CD14-positive monocyte (primary cell): ENCODE measurements around the gene ELP2. TPM values are rescaled to one million over a fixed set of nuclear protein-coding genes. Genes with fewer than 3 reads are reported as not detected.
A peak's percentile ranks its signal among the peaks of the same experiment; 100 is the strongest.

Experiments used
- DNase-seq, 3 donors: peaks; one replicate each; pipeline ENCODE4 v3.0.0-alpha.2; 2011 to 2022
- H2AFZ ChIP-seq: 2 replicates; pipeline ENCODE4 v1.6.0; 2012; ENCODE audit warnings: mild to moderate bottlenecking, low read depth, low read length, inconsistent platforms; ENCODE audit not compliant: insufficient read depth, poor library complexity, severe bottlenecking
- H3K27ac ChIP-seq, 2 donors: 1 replicate in 1 of 2; 2 replicates in 1 of 2; pipeline ENCODE4 v1.5.1; 2012 to 2013; ENCODE audit warnings: low read length in 2 of 2, control low read depth in 1 of 2, inconsistent platforms in 1 of 2, low read depth in 1 of 2, mild to moderate bottlenecking in 1 of 2
- H3K27me3 ChIP-seq, 2 donors: one replicate each; pipeline versions ENCODE4 v1.6.0 to v1.6.1; 2011 to 2013; ENCODE audit warnings: low read length in 2 of 2; ENCODE audit not compliant: control insufficient read depth in 2 of 2, insufficient read depth in 2 of 2
- H3K36me3 ChIP-seq, 2 donors: replicated peaks in 1 of 2; 1 replicate in 1 of 2; 2 replicates in 1 of 2; pipeline versions ENCODE4 v1.5.1 to v1.6.1; 2012 to 2013; ENCODE audit warnings: low read length in 2 of 2, control low read depth in 1 of 2, inconsistent platforms in 1 of 2, mild to moderate bottlenecking in 1 of 2; ENCODE audit not compliant: insufficient read depth in 2 of 2, control insufficient read depth in 1 of 2
- H3K4me1 ChIP-seq, 2 donors: 1 replicate in 1 of 2; 2 replicates in 1 of 2; pipeline versions ENCODE4 v1.5.1 to v1.6.1; 2012 to 2013; ENCODE audit warnings: low read length in 2 of 2, control low read depth in 1 of 2, inconsistent platforms in 1 of 2, mild to moderate bottlenecking in 1 of 2, moderate library complexity in 1 of 2; ENCODE audit not compliant: insufficient read depth in 2 of 2, control insufficient read depth in 1 of 2
- H3K4me2 ChIP-seq: replicated peaks from 2 replicates; pipeline ENCODE3; 2012; ENCODE audit warnings: low read length, moderate library complexity, mild to moderate bottlenecking; ENCODE audit not compliant: poor library complexity, severe bottlenecking; ENCODE audit errors: extremely low read depth
- H3K4me3 ChIP-seq, 3 experiments: fragments of 200-600 bp in 1 of 3; sonication (generic) in 1 of 3; replicated peaks in 1 of 3; 1 replicate in 2 of 3; 2 replicates in 1 of 3; pipeline ENCODE4 v1.5.1; 2011 to 2013; ENCODE audit warnings: low read length in 3 of 3, mild to moderate bottlenecking in 3 of 3, control low read depth in 2 of 3, low read depth in 2 of 3, inconsistent platforms in 1 of 3, moderate library complexity in 1 of 3
- H3K79me2 ChIP-seq: 2 replicates; pipeline ENCODE4 v1.6.0; 2012; ENCODE audit warnings: mild to moderate bottlenecking, control low read depth, inconsistent platforms, low read length, moderate library complexity; ENCODE audit not compliant: insufficient read depth
- H3K9ac ChIP-seq: 2 replicates; pipeline ENCODE4 v1.6.0; 2017; ENCODE audit warnings: low read length, mild to moderate bottlenecking; ENCODE audit not compliant: insufficient read depth, poor library complexity, severe bottlenecking
- H3K9me3 ChIP-seq, 2 donors: replicated peaks in 1 of 2; 1 replicate in 1 of 2; 2 replicates in 1 of 2; pipeline versions ENCODE4 v1.5.1 to v1.6.1; 2012 to 2013; ENCODE audit warnings: low read length in 2 of 2, control low read depth in 1 of 2; ENCODE audit not compliant: control insufficient read depth in 1 of 2, insufficient read depth in 1 of 2
- H4K20me1 ChIP-seq: 2 replicates; pipeline ENCODE4 v1.6.0; 2012; ENCODE audit warnings: mild to moderate bottlenecking, low read length, control low read depth, moderate library complexity; ENCODE audit not compliant: insufficient read depth
- H3K27ac Mint-ChIP-seq, 7 donors: one replicate each; pipeline ENCODE4 v1.8.0; 2020; ENCODE audit warnings: mild to moderate bottlenecking in 7 of 7, mixed read lengths in 7 of 7, moderate library complexity in 6 of 7, inconsistent platforms in 2 of 7
- H3K27me3 Mint-ChIP-seq, 3 donors: one replicate each; pipeline ENCODE4 v1.8.0; 2021 to 2022; ENCODE audit warnings: low read depth in 3 of 3, mild to moderate bottlenecking in 3 of 3, mixed read lengths in 3 of 3, moderate library complexity in 3 of 3, inconsistent platforms in 1 of 3
- H3K36me3 Mint-ChIP-seq, 2 donors: one replicate each; pipeline ENCODE4 v1.8.0; 2020; ENCODE audit warnings: mixed read lengths in 2 of 2, inconsistent platforms in 1 of 2, mild to moderate bottlenecking in 1 of 2
- H3K4me1 Mint-ChIP-seq: one replicate; pipeline ENCODE4 v1.8.0; 2020; ENCODE audit warnings: mild to moderate bottlenecking, mixed read lengths
- H3K4me3 Mint-ChIP-seq, 2 donors: one replicate each; pipeline ENCODE4 v1.8.0; 2020; ENCODE audit warnings: mild to moderate bottlenecking in 2 of 2, mixed read lengths in 2 of 2, moderate library complexity in 1 of 2
- H3K9me3 Mint-ChIP-seq, 7 donors: one replicate each; pipeline ENCODE4 v1.8.0; 2020 to 2022; ENCODE audit warnings: mixed read lengths in 7 of 7, mild to moderate bottlenecking in 6 of 7, moderate library complexity in 6 of 7, inconsistent platforms in 2 of 7
- WGBS: methylation state at CpG from one replicate; pipeline ENCODE4 v1.1.5; 2013; ENCODE audit warnings: missing lambda C conversion rate; ENCODE audit not compliant: insufficient coverage; 5-methylcytosine and 5-hydroxymethylcytosine counted together
- intact Hi-C, 2 donors: fragments of 100-400 bp; cut with micrococcal nuclease; formaldehyde crosslinking; loops; one replicate each; pipeline versions ENCODE4 v1.15.0 to v1.15.1; 2023
- polyA plus RNA-seq, 3 donors: library from polyadenylated mRNA; depleted of rRNA in 1 of 3; unstranded in 2 of 3; stranded (reverse) in 1 of 3; fragments of 300-500 nt in 2 of 3; fragments of >200 nt in 1 of 3; fragmentation: Illumina TruSeq in 2 of 3; gene quantifications; 1 replicate in 2 of 3; 2 replicates in 1 of 3; pipeline ENCODE4 v1.2.3, GENCODE V29; 2012 to 2021
- TF ChIP-seq, protein P1 (sequence below): fragments of 200-600 bp; IDR thresholded peaks from one replicate; pipeline ENCODE4 v1.8.0; 2022; ENCODE audit warnings: antibody characterized with exemption, mild to moderate bottlenecking

ELP2 gene
- polyA plus RNA-seq, 3 donors: 24.8 to 52.5 (median 27.1) TPM

DNA sequence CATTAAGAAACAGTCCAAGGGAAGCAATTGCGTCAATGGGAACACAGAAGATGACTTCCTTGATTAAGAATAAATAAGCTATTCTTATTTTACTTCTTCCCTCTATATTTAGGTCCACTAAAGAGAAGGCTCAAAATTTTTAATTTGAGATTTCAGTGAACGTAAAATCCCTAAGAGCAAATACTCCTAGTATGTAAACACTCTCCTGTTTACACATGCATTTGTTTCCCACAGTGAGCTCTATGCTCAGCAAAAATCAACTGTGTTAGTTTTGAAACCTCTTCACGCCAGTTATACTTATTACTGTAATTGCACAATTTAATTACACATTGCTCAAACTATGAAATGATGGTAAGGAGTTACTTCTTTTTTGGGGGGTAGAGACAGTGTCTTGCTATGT, 9.4 kb upstream of the ELP2 start:
- H3K4me3 ChIP-seq: no peak overlapping the region
- no peak overlapping the region for H2AFZ ChIP-seq
- H3K36me3 Mint-ChIP-seq: peaks cover 55 to 59% of the 10 kb centered on the region in 2 donors
- H3K79me2 ChIP-seq: no peaks in the 10 kb centered on the region
- H3K27ac ChIP-seq: no peak overlapping the region
- WGBS: no CpG with 5 or more reads among the region's 3 CpGs
- H4K20me1 ChIP-seq: no peaks in the 10 kb centered on the region
- H3K27ac Mint-ChIP-seq: peak overlapping the region in 1 of 7 donors; percentile 24
- no peaks in the 10 kb centered on the region for H3K27me3 ChIP-seq
- intact Hi-C loops: loop anchor here in 1 of 2 donors (10.0 kb wide), 1 partner anchor 55 kb away; the partner anchor contains the start of gene RPRD1A
- H3K4me3 Mint-ChIP-seq: no peak overlapping the region
- no peak for DNase-seq
- H3K4me1 Mint-ChIP-seq: peaks cover 8% of the 10 kb centered on the region
- H3K4me2 ChIP-seq: no peak overlapping the region
- H3K9me3 Mint-ChIP-seq: peaks cover 0 to 1% (median 0%) of the 10 kb centered on the region in 7 donors
- TF ChIP-seq, protein P1, sequence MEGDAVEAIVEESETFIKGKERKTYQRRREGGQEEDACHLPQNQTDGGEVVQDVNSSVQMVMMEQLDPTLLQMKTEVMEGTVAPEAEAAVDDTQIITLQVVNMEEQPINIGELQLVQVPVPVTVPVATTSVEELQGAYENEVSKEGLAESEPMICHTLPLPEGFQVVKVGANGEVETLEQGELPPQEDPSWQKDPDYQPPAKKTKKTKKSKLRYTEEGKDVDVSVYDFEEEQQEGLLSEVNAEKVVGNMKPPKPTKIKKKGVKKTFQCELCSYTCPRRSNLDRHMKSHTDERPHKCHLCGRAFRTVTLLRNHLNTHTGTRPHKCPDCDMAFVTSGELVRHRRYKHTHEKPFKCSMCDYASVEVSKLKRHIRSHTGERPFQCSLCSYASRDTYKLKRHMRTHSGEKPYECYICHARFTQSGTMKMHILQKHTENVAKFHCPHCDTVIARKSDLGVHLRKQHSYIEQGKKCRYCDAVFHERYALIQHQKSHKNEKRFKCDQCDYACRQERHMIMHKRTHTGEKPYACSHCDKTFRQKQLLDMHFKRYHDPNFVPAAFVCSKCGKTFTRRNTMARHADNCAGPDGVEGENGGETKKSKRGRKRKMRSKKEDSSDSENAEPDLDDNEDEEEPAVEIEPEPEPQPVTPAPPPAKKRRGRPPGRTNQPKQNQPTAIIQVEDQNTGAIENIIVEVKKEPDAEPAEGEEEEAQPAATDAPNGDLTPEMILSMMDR: no peak
- H3K36me3 ChIP-seq: peaks cover 23 to 58% of the 10 kb centered on the region in 2 donors
- H3K4me1 ChIP-seq: no peaks in the 10 kb centered on the region
- peaks cover 0 to 2% (median 0%) of the 10 kb centered on the region in 3 donors for H3K27me3 Mint-ChIP-seq
- H3K9ac ChIP-seq: no peak overlapping the region
- no peaks in the 10 kb centered on the region for H3K9me3 ChIP-seq

DNA sequence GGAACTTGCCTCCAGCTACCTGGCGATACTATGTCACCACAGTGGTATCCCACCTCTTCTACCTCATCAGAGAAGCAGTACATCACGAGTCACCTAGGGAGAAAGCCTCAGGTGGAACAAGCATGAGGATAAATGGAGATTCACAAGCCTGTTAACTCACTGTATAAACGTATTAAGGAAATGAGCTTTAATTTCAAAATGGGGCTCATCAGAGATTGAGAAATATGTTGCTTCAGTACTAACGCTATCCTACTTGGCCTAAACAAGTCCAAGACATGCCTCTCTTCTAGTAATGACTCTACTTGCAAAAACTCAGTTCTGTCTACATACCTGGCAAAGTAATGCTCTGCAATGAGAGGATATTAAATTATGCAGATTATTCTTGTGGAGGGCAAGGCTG, 4.9 kb upstream of the ELP2 start:
- DNase-seq: no peak
- H3K9me3 ChIP-seq: no peaks in the 10 kb centered on the region
- Mint-ChIP-seq H3K4me3 (no peak overlapping the region), H3K27ac (no peak overlapping the region), H3K9me3 (peaks cover 0 to 1% (median 0%) of the 10 kb centered on the region in 7 donors), H3K36me3 (peaks cover 46 to 47% of the 10 kb centered on the region in 2 donors), H3K27me3 (peaks cover 0 to 2% (median 2%) of the 10 kb centered on the region in 3 donors), H3K4me1 (peaks cover 20% of the 10 kb centered on the region)
- 48% methylated on average over 2 of the region's 4 CpGs for WGBS
- H3K4me3 ChIP-seq: no peak overlapping the region
- H3K4me2 ChIP-seq: no peak overlapping the region
- H3K27me3 ChIP-seq: no peaks in the 10 kb centered on the region
- H3K9ac ChIP-seq: no peak overlapping the region
- H3K36me3 ChIP-seq: peaks cover 11 to 40% of the 10 kb centered on the region in 2 donors
- no peaks in the 10 kb centered on the region for H4K20me1 ChIP-seq
- H3K4me1 ChIP-seq: peaks cover 10 to 17% of the 10 kb centered on the region in 2 donors
- no peak overlapping the region for H3K27ac ChIP-seq
- H3K79me2 ChIP-seq: peaks cover 14% of the 10 kb centered on the region
- intact Hi-C loops: loop anchor here in 1 of 2 donors (10.0 kb wide), 1 partner anchor 60 kb away; the partner anchor contains the start of gene RPRD1A
- TF ChIP-seq, protein P1: no peak
- H2AFZ ChIP-seq: no peak overlapping the region
